PC-3 (cell line): Measurements from ENCODE around the gene DUSP6. TPM values are rescaled to one million over a fixed set of nuclear protein-coding genes. Genes with fewer than 3 reads are reported as not detected.
A peak's percentile ranks its signal among the peaks of the same experiment; 100 is the strongest.

Source experiments
- ATAC-seq: fragments of 200-7000 bp; cut with Tn5 transposase; 2 replicates; pipeline ENCODE4 v1.9.1; 2020; ENCODE audit warnings: mild to moderate bottlenecking, moderate library complexity
- BruUV-seq: library from RNA; stranded (reverse); fragments of 400-500 nt; replicated peaks from 2 replicates; lab custom pipeline; 2021; lab: Mats Ljungman, UMichigan
- CTCF ChIA-PET: fragments of 300-600 bp; sonication (Branson Sonifier 250); formaldehyde crosslinking; loops from one replicate; lab custom pipeline; 2022; ENCODE audit warnings: antibody characterized with exemption; lab: Charles Lee
- POLR2A ChIA-PET: fragments of 300-600 bp; sonication (Branson Sonifier 250); formaldehyde crosslinking; loops from one replicate; lab custom pipeline; 2022; ENCODE audit warnings: antibody characterized with exemption; ENCODE audit not compliant: unreplicated experiment; lab: Charles Lee
- DNase-seq: peaks from one replicate; pipeline ENCODE4 v3.0.0-alpha.2; 2015
- H2AFZ ChIP-seq: fragments of 300-600 bp; sonication (generic); 2 replicates; pipeline ENCODE4 v1.6.0; 2016; ENCODE audit warnings: antibody characterized with exemption, low read length
- H3F3A ChIP-seq: fragments of 300-600 bp; sonication (generic); one replicate; pipeline ENCODE4 v1.6.0; 2017; ENCODE audit warnings: antibody characterized with exemption, low read length, control low read depth, mild to moderate bottlenecking; ENCODE audit not compliant: unreplicated experiment
- H3K27ac ChIP-seq: fragments of 300-600 bp; sonication (generic); 2 replicates; pipeline ENCODE4 v1.5.1; 2016; ENCODE audit warnings: mild to moderate bottlenecking, low read length
- H3K27me3 ChIP-seq: fragments of 300-600 bp; sonication (generic); 2 replicates; pipeline ENCODE4 v1.6.1; 2016; ENCODE audit warnings: low read length, mixed read lengths
- H3K36me3 ChIP-seq: fragments of 300-600 bp; sonication (generic); 2 replicates; pipeline ENCODE4 v1.6.1; 2016; ENCODE audit warnings: low read depth, mixed run types, low read length, mixed read lengths
- H3K4me1 ChIP-seq: fragments of 300-600 bp; sonication (generic); 2 replicates; pipeline ENCODE4 v1.5.1; 2016; ENCODE audit warnings: low read length; ENCODE audit not compliant: insufficient read depth
- H3K4me2 ChIP-seq: fragments of 300-600 bp; sonication (generic); 2 replicates; pipeline ENCODE4 v1.6.0; 2016; ENCODE audit warnings: low read length
- H3K4me3 ChIP-seq: fragments of 300-600 bp; sonication (generic); 2 replicates; pipeline ENCODE4 v1.5.1; 2016; ENCODE audit warnings: mild to moderate bottlenecking, low read length, mixed read lengths
- H3K79me2 ChIP-seq: fragments of 300-600 bp; sonication (generic); 2 replicates; pipeline ENCODE4 v1.6.1; 2017; ENCODE audit warnings: low read length, mixed read lengths
- H3K9ac ChIP-seq: fragments of 300-600 bp; sonication (generic); 2 replicates; pipeline ENCODE4 v1.6.0; 2016; ENCODE audit warnings: mild to moderate bottlenecking, low read length
- H3K9me2 ChIP-seq: fragments of 300-600 bp; sonication (generic); replicated peaks from 2 replicates; pipeline ENCODE4 v1.6.1; 2016; ENCODE audit warnings: mixed run types, low read length, mixed read lengths
- H3K9me3 ChIP-seq: fragments of 300-600 bp; sonication (generic); 2 replicates; pipeline ENCODE4 v1.6.1; 2016; ENCODE audit warnings: low read length, mixed read lengths
- H4K20me1 ChIP-seq: fragments of 300-600 bp; sonication (generic); 2 replicates; pipeline ENCODE4 v1.6.1; 2016; ENCODE audit warnings: low read length, mixed read lengths
- EZH2 ChIP-seq: fragments of 300-600 bp; sonication (generic); IDR thresholded peaks from one replicate; pipeline ENCODE4 v1.6.1; 2017; ENCODE audit warnings: antibody characterized with exemption, mild to moderate bottlenecking, low read length; ENCODE audit not compliant: unreplicated experiment
- EZH2phosphoT487 ChIP-seq: fragments of 300-600 bp; sonication (generic); IDR thresholded peaks from 2 replicates; pipeline ENCODE4 v1.6.1; 2018; ENCODE audit warnings: mild to moderate bottlenecking, antibody characterized with exemption, low read length, borderline replicate concordance
- intact Hi-C: fragments of 100-400 bp; cut with micrococcal nuclease; formaldehyde crosslinking; loops from 2 replicates; pipeline ENCODE4 v1.9.0; 2023
- total RNA-seq: library from RNA; depleted of rRNA; stranded (reverse); fragments of >200 nt; gene quantifications from 2 replicates; pipeline ENCODE4 v1.2.3, GENCODE V29; 2014
- TF ChIP-seq, protein P1 (sequence below): fragments of 300-600 bp; sonication (generic); conservative IDR thresholded peaks from 2 replicates; pipeline ENCODE4 v1.5.1; 2017; ENCODE audit warnings: antibody characterized with exemption, low read depth, mild to moderate bottlenecking, low read length

The DUSP6 gene
- total RNA-seq, 1 experiment from 2014 or later: 244 TPM

DNA sequence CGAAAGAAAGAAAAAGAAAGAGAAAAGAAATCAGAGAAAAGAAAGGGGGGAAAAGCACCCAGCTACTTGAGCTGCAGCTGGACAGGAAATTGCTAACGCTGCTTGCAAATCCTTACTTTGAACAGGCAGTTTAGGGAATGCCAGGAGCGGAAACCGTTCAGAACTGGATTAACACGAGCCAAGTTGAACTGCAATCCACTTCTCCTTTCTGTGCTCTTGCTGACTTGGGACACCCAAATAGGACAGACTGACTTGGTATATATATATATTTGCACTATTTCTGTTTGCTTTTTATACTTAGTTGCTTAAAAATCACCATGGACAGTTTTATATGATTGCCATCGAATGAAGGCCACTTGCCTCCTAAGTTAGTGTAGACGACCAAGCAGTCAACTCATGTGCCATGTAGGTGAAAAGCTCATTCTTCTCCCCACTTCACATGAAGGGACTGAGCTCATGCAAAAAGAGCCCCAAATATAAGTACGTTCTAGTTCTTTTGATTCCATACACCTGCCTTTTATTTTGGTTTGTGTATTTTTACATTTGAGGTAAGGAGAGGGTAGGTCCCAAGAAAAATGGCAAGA is 5.5 kb downstream of the DUSP6 start:
- POLR2A ChIA-PET: interaction anchor here (0.5 to 0.7 kb wide), 5 partner anchors 78 to 363 kb away, joined by 3 to 9 read pairs (median 3); no protein-coding TSS in a partner anchor
- no peak overlapping the region for H3K9ac ChIP-seq
- intact Hi-C loops: loop anchor here (1.0 to 5.0 kb wide), 8 partner anchors 80 to 328 kb away; no protein-coding TSS in a partner anchor
- H3K27me3 ChIP-seq: no peaks in the 10 kb centered on the region
- H3F3A ChIP-seq: peaks cover 9% of the 10 kb centered on the region
- BruUV-seq: no TSS peak
- peak overlapping the region; percentile 37 for H3K27ac ChIP-seq
- TF ChIP-seq, protein P1, sequence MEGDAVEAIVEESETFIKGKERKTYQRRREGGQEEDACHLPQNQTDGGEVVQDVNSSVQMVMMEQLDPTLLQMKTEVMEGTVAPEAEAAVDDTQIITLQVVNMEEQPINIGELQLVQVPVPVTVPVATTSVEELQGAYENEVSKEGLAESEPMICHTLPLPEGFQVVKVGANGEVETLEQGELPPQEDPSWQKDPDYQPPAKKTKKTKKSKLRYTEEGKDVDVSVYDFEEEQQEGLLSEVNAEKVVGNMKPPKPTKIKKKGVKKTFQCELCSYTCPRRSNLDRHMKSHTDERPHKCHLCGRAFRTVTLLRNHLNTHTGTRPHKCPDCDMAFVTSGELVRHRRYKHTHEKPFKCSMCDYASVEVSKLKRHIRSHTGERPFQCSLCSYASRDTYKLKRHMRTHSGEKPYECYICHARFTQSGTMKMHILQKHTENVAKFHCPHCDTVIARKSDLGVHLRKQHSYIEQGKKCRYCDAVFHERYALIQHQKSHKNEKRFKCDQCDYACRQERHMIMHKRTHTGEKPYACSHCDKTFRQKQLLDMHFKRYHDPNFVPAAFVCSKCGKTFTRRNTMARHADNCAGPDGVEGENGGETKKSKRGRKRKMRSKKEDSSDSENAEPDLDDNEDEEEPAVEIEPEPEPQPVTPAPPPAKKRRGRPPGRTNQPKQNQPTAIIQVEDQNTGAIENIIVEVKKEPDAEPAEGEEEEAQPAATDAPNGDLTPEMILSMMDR: no peak
- TF ChIP-seq EZH2phosphoT487 (no peak), EZH2 (no peak)
- peaks cover 49% of the 10 kb centered on the region for H4K20me1 ChIP-seq
- H3K4me1 ChIP-seq: peaks cover 37% of the 10 kb centered on the region
- CTCF ChIA-PET: interaction anchor here (1.0 to 1.1 kb wide), 2 partner anchors 328 to 329 kb away, joined by 3 to 4 read pairs; no protein-coding TSS in a partner anchor
- no peak overlapping the region for H2AFZ ChIP-seq
- peak overlapping the region; percentile 39 for H3K4me3 ChIP-seq
- no peaks in the 10 kb centered on the region for H3K9me2 ChIP-seq
- H3K79me2 ChIP-seq: peaks cover 52% of the 10 kb centered on the region
- peak; percentile 39 for ATAC-seq
- peaks cover 41% of the 10 kb centered on the region for H3K36me3 ChIP-seq
- DNase-seq: peak; percentile 56
- H3K9me3 ChIP-seq: no peaks in the 10 kb centered on the region
- peak overlapping the region; percentile 91 for H3K4me2 ChIP-seq

DNA sequence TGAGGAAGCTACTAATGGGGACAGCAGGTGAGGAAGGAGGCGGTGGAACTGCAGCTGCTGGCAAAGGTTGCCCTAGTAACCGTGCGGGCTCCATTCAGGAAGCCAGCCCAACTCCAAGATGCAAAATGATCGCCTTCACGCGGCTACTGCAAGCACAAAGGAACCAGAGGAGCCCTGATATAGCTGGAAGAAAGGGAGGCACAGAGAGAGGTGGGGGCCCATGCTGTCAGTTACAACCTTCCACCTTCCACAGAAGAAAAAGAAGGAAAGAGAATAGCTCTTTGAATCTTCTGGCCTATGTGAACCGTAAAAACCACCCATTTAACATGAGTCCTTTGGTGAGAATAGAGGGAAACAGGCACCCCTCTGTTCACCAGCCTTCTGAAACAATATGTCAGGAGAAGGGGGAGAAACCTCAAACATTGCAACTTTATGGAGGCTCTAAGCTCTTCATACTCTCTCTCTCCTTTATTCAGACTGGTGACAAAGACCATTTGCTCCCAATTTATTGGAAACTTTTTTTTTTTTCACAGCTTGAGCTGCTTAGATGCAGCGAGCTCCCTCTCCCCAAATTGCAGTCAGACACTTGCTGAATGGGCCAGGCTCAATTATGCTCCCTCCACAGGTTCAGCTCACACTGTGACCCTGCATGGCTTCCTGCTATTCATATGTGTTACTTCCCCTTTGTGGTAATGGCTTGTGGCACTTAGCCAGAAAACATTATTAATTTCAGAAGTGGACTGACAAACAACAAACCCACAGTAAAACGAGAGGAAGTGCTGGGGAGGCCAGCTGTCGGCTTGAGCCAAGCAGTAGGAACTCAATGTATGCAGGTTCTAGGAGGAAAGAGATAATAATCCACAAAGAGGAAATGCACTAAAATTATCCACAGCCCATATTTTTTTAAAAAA is 6.2 kb downstream of the DUSP6 start:
- Histone ChIP-seq H3K9me3 (no peaks in the 10 kb centered on the region), H3K27me3 (no peaks in the 10 kb centered on the region), H3K9me2 (no peaks in the 10 kb centered on the region), H3K9ac (no peak overlapping the region), H3K4me1 (peaks cover 37% of the 10 kb centered on the region), H2AFZ (no peak overlapping the region), H3K36me3 (peaks cover 41% of the 10 kb centered on the region), H3K4me2 (peak overlapping the region; percentile 91), H3K27ac (peak overlapping the region; percentile 37), H3K4me3 (peak overlapping the region; percentile 39), H3F3A (peaks cover 9% of the 10 kb centered on the region), H3K79me2 (peaks cover 45% of the 10 kb centered on the region), H4K20me1 (peaks cover 44% of the 10 kb centered on the region)
- DNase-seq (peak; percentile 77), ATAC-seq (peak; percentile 44)
- no peak for TF ChIP-seq EZH2phosphoT487
- no peak for TF ChIP-seq EZH2
- TF ChIP-seq, protein P1: no peak
- intact Hi-C loops: loop anchor here (1.0 to 5.0 kb wide), 8 partner anchors 79 to 327 kb away; no protein-coding TSS in a partner anchor
- ChIA-PET POLR2A (interaction anchor here (0.5 to 1.0 kb wide), 3 partner anchors 77 to 121 kb away, joined by 3 to 9 read pairs (median 5); no protein-coding TSS in a partner anchor), CTCF (interaction anchor here (0.6 to 1.1 kb wide), 3 partner anchors 327 to 602 kb away, joined by 3 to 4 read pairs (median 3); no protein-coding TSS in a partner anchor)
- BruUV-seq: no TSS peak
